ENCODE data around the gene BTNL8.

BTNL8 gene

DNA sequence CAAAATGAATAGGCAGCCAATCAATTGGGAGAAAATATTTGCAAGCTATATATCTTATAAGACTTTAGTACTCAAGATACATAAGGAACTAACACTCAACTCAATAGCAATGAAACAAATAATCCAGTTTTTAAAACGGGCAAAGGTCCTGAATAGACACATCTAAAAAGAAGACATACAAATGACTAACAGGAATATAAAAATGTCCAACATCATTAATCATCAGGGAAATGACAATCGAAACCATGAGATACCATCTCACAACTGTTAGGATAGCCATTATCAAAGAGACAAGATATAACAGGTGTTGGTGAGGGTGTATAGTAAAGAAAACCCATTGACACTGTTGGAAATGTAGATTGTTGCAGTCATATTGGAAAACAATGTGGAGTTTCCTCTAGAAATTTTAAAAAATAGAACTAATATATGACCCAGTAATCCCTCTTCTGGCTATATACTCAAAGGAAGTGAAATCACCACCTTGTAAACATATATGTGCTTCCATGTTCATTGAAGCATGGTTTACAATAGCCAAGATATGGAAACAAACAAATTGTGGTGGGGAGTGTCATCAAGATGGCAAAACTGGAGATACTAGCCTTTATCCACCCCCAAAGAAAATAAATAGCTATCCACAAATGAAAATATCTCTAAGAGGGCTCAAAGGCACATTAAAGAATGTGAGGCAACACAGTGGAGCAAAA is 75.8 kb downstream of the BTNL8 start:
- DNase-seq: no peak

DNA sequence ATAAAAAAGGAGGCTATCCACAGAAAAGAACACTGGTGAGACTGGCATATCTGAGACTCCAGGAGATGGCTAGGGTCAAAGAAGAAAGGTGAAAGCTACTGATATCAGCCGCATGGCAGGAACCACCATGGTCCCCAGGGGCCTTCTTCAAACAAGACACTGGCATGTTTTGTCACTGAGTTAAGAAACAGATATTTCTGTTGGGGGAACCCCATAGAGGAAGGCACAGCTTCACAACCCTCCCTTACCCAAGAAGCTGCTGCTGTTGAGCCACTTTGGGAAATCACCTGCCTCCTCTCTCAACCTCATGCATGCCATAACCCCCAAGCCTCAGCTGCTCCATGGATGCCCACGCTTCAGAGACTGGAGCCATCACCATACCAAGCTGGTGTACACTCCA is 76.4 kb downstream of the BTNL8 start:
- DNase-seq: no peak

DNA sequence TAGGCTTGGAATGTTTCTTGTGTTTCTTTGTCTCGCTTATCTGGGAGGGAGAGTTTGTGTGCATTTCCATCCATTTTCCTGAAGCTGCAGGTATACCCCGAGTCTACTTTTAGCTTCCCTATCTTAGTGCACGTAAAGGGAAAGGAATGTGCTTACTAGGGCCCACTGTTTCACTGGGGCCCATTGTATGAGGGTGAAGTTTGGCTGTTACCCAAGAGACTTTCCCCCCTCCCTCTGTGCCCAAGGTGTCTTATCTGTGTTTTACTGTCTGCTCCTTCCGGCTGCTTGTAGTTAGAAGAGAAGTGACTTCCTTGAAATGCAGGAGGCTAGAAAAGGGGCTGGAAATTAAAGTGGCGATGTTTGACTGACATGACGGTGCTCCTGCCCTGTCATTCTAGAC is 77.6 kb downstream of the BTNL8 start:
- DNase-seq: no peak

DNA sequence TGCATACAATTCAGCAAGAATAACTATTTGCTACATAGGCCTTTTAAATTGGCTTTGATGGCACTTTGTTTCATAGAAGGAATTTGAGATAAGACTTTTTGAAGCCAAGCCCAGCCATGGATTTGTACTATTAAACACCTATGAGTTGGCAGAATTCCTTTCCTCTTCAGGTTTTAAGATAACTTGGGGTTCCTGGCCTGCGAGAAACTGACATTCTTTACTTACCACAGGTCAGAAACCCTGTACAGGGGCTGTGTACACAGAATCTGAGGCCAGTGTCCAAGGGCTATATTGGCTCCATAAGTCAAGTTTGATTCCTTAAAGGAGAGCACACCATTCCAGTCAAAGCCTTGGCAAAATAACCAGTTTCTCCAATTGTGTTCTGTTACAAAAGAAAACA is 78.9 kb downstream of the BTNL8 start:
- DNase-seq: no peak

DNA sequence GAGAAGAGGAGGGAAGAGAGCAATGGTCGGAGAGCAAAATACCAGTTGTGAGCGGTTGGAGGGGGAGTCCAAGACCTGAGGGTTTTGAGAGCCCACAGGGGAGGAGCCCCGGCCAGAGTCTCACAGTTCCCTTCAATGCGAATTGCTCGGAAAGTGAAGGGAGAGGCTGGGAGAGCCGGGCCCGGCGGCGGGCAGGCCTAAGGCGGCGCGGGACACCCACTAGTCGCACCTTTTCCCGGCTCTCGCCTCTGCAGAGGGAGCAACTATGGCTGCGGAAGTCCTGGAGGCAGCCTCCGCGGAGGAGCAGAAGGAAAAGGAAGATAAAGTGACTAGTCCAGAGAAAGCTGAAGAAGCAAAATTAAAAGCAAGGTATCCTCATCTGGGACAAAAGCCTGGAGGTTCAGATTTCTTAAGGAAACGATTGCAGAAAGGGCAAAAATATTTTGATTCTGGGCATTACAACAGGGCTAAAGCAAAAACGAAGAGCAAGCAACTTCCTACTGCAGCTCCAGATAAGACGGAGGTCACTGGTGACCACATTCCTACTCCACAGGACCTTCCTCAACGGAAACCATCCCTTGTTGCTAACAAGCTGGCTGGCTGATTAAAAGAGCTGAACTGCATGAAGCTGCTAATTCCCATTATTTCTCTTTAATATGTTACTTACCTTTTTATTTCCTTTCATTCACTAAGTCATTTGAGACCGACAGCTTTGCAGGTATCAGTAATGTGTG is 83.2 kb downstream of the BTNL8 start:
- DNase-seq: no peak

DNA sequence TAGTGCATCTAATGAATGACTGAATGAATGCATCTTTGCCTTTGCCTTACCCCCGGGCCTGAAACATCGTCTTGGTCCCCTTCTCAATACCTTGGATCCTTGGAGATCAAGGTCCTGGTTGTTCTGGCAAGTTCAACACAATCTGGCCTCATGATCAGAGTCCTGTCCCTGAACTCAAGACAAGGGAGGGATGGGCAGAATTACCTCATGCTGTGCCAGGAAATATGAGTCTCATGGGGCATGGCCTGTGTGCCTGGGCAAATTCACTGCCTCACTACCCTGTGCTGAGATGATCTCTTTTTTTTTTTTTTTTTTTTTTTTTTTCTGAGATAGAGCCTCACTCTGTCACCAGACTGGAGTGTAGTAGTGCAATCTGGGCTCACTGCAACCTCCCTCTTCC is 89.1 kb downstream of the BTNL8 start:
- DNase-seq: no peak

DNA sequence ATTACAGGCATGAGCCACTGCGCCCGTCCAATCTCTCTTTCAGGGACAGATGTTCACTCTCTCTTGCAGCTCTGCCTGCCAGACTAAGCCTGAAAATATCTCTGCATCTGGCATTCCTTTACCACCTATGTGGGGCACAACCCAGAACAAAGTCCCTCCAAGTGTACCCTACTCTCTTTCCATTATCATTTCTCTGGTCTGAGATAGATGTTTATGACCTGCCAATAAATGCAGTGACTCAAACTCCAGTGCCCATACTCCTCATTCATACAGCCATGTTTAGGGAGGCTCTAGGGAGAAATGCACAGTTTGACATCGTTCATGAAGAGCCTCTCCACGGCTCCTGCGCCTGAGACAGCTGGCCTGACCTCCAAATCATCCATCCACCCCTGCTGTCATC is 89.6 kb downstream of the BTNL8 start, which contains the start of gene BTNL3:
Gene BTNL3, plus strand, starts transcription at position 255 of the 400 bp plus-strand sequence. CDS start 183 bp downstream, outside the sequence.
- no peak for DNase-seq

DNA sequence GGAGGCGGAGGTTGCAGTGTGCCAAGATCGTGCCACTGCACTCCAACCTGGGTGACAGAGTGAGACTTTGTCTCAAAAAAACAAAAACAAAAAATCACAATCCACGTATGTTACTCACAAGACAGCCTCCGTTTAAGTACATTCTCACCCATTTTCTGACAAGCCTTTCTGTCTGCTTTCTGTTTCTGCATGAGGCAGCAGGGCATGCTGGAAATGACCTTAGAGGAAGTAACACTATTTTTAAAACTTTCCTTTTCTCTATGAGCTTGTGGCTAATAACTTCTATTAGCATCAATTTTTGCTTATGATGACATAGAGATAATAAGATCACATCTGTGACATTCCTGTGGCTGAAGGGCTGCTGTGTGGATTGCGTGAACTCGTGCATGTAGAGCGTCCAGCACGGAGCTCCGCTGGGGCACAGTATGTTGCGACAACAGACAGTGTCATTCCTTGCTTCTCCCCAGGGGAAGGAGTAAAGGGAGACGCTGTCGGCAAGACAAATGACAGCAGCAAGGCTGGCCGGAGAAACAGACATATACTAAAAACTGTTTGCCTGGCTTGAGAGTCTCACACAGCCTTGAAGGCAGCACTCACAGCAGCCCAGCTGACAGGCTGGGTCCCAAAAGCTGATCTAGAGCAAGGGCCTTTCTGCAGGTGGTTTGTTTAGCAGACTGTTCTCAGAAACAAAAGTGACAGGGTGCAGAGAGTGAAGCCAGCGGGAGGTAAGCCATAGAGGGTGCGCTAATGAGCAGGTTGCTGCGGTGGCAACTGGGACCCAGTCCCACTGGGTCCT is 91.3 kb downstream of the BTNL8 start:
- DNase-seq: no peak

DNA sequence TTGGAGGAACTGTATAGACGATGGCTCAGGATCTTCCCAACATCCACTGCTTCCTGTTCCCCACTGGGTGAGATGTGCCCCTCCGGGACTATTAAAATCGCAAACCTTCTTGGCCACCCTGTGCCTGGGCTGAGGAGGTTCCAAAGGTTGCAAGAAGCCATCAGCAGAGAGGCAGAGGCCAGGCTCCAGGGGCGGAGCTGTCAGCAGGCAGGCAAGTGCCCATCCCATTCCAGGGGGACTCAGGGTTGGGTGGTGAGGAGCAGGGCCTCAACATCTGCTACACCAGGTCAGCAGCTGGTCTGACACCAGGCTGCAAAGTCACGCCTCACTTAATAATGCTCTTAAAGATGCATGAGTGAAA is 91.9 kb downstream of the BTNL8 start:
- no peak for DNase-seq
